ENCODE measurements around the gene UPK3BL2. TPM values are rescaled to one million over a fixed set of nuclear protein-coding genes. Genes with fewer than 3 reads are reported as not detected.
A peak's percentile ranks its signal among the peaks of the same experiment; 100 is the strongest.
"Not testable (repeated sequence)": the region's sequence is repeated elsewhere in the genome, so short reads cannot be mapped to it uniquely, and the experiment has no call there.

The UPK3BL2 gene, protein sequence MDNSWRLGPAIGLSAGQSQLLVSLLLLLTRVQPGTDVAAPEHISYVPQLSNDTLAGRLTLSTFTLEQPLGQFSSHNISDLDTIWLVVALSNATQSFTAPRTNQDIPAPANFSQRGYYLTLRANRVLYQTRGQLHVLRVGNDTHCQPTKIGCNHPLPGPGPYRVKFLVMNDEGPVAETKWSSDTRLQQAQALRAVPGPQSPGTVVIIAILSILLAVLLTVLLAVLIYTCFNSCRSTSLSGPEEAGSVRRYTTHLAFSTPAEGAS
- 1.5 TPM in 1 of 2 replicates, not detected in the other for total RNA-seq (2014; rRNA removed; shearing (Covaris generic))
- 0.87 and 0.99 TPM in 2 replicates for polyA plus RNA-seq (2016; fragmentation: Nextera tagmentation; extraction: Ambion mirVana)
- long read RNA-seq, result 0 reads

DNA sequence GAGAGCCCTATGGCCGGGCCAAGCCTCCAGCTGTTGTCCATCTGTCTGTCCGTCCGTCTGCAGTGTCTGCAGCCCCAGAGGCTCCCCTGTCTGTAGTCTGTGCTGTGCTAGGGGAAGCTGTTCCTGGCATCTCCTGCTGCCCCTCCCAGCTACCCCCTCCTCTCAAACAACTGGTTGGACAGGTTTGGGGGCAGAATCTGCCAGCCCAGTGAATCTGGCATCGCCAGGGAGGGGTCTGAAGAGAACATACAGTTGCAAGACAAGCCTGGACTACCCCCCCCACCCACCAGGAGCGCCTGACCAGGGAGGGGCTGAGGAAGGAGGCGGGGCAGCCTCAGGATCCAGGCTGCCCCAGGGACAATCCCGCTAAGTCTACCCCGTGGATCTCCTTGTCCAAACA, at the start of gene UPK3BL2:
Gene UPK3BL2 (minus strand): TSS at position 101 of the 400 bp plus-strand sequence. CDS start 60 bp downstream, at position 41.
- not testable (repeated sequence) for H3K4me2 ChIP-seq; H3K27ac Mint-ChIP-seq; H3K79me2 ChIP-seq (replicated peaks; ENCODE audit: insufficient read depth); H3K4me3 Mint-ChIP-seq; H3K27me3 ChIP-seq (ENCODE audit: insufficient read depth); H4K20me1 ChIP-seq (replicated peaks; ENCODE audit: insufficient read depth); H3K36me3 Mint-ChIP-seq (ENCODE audit: low read depth); H3K9me2 ChIP-seq (ENCODE audit: insufficient read depth); H3K4me1 ChIP-seq (ENCODE audit: insufficient read depth); H3K36me3 ChIP-seq (ENCODE audit: insufficient read depth); DNase-seq (ENCODE audit: low spot score); H3K4me3 ChIP-seq; H3K27ac ChIP-seq (ENCODE audit: low read depth); H3K27me3 Mint-ChIP-seq (ENCODE audit: insufficient read depth, low read depth, poor library complexity); H3K4me1 Mint-ChIP-seq; H3K9me3 Mint-ChIP-seq; H2AFZ ChIP-seq; ATAC-seq; H3F3A ChIP-seq (replicated peaks; ENCODE audit: low read depth)

DNA sequence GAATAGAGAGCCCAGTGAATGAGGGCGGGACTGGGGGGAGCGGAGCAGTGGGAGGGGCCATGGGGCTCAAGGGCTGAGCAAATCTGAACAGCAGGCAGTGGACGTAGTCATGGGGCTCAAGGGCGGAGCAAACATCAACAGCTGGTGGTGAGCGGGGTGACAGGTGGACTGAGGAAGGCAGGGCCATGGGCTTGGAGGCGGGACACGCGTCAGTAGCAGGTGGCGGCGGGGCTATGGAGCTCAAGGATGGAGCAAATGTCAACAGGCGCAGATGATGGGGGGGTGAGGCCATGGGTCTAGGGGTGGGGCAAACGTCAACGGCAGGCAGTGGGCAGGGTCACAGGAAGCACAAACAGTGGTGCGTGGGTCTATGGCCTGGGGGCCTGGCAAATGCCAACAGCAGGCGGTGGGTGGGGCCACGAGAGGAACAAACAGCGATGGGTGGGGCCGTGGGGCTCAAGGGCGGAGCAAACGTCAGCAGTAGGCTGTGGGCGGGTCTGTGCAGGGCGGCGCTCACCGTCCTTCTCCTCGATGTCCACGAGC, 49.1 kb upstream of the UPK3BL2 start:
- not testable (repeated sequence) for H2AFZ ChIP-seq; H3K36me3 Mint-ChIP-seq (ENCODE audit: low read depth); H3K27me3 Mint-ChIP-seq (ENCODE audit: insufficient read depth, low read depth, poor library complexity); H3K4me2 ChIP-seq; H3K9me3 Mint-ChIP-seq; H3K27me3 ChIP-seq (ENCODE audit: insufficient read depth); H3K79me2 ChIP-seq (replicated peaks; ENCODE audit: insufficient read depth); DNase-seq (ENCODE audit: low spot score); H4K20me1 ChIP-seq (replicated peaks; ENCODE audit: insufficient read depth); H3K27ac Mint-ChIP-seq; H3K4me3 Mint-ChIP-seq; H3K4me1 Mint-ChIP-seq; H3K36me3 ChIP-seq (ENCODE audit: insufficient read depth); H3K4me1 ChIP-seq (ENCODE audit: insufficient read depth); H3K4me3 ChIP-seq; H3K27ac ChIP-seq (ENCODE audit: low read depth); H3K9me2 ChIP-seq (ENCODE audit: insufficient read depth); H3F3A ChIP-seq (replicated peaks; ENCODE audit: low read depth)
- ATAC-seq, result peak; percentile 64

DNA sequence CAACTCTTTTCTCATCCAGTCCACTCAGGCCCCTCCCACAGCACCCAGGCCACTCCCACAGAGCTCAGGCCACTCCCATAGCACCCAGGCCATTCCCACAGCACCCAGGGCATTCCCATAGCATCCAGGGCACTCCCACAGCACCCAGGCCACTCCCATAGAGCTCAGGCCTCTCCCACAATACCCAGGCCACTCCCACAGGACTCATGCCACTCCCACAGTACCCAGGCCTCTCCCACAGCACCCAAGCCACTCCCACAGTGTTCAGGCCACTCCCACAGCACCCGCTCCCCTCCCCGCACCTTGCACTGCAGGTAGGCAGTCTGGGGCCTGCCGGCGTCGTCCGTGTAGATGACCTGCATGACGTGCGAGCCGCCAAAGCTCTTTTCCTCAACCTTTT, 46.4 kb upstream of the UPK3BL2 start:
- not testable (repeated sequence) for H3K4me1 Mint-ChIP-seq; H3K4me2 ChIP-seq; H3K79me2 ChIP-seq (replicated peaks; ENCODE audit: insufficient read depth); H3K27ac Mint-ChIP-seq; H3K36me3 ChIP-seq (ENCODE audit: insufficient read depth); H2AFZ ChIP-seq; H3K27me3 Mint-ChIP-seq (ENCODE audit: insufficient read depth, low read depth, poor library complexity); H3K9me3 Mint-ChIP-seq; H3K4me1 ChIP-seq (ENCODE audit: insufficient read depth); H3K36me3 Mint-ChIP-seq (ENCODE audit: low read depth); H3F3A ChIP-seq (replicated peaks; ENCODE audit: low read depth); H3K27ac ChIP-seq (ENCODE audit: low read depth); H4K20me1 ChIP-seq (replicated peaks; ENCODE audit: insufficient read depth); H3K27me3 ChIP-seq (ENCODE audit: insufficient read depth); H3K4me3 ChIP-seq; DNase-seq (ENCODE audit: low spot score); H3K4me3 Mint-ChIP-seq; H3K9me2 ChIP-seq (ENCODE audit: insufficient read depth)
- ATAC-seq, result peak; percentile 69

DNA sequence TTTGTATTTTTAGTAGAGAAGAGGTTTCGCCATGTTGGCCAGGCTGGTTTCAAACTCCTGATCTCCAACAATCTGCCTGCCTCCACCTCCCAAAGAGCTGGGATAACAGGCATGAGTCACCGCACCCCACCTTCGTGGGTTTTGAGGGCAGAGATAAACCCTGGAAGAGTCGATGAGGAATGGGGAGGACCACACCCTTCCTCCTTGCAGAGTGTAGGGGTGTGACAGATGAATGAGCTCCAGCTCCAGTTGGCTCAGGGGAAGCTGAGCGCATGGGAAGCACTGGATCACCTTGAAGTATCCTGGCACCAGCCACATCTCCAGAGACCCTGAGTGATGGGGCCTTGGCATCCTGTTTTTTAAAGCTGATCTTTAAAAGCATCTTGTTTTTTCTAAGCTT, 40.0 kb upstream of the UPK3BL2 start:
- H3K27ac ChIP-seq (ENCODE audit: low read depth); H3K9me3 Mint-ChIP-seq; H2AFZ ChIP-seq; H3K4me1 ChIP-seq (ENCODE audit: insufficient read depth); H3K4me3 ChIP-seq; H3K4me1 Mint-ChIP-seq; ATAC-seq; H3K27me3 ChIP-seq (ENCODE audit: insufficient read depth); H3K79me2 ChIP-seq (replicated peaks; ENCODE audit: insufficient read depth); DNase-seq (ENCODE audit: low spot score); H3K4me2 ChIP-seq; H3K27ac Mint-ChIP-seq; H3F3A ChIP-seq (replicated peaks; ENCODE audit: low read depth); H3K36me3 Mint-ChIP-seq (ENCODE audit: low read depth); H3K27me3 Mint-ChIP-seq (ENCODE audit: insufficient read depth, low read depth, poor library complexity); H3K4me3 Mint-ChIP-seq; H3K36me3 ChIP-seq (ENCODE audit: insufficient read depth); H4K20me1 ChIP-seq (replicated peaks; ENCODE audit: insufficient read depth); H3K9me2 ChIP-seq (ENCODE audit: insufficient read depth): not testable (repeated sequence)

DNA sequence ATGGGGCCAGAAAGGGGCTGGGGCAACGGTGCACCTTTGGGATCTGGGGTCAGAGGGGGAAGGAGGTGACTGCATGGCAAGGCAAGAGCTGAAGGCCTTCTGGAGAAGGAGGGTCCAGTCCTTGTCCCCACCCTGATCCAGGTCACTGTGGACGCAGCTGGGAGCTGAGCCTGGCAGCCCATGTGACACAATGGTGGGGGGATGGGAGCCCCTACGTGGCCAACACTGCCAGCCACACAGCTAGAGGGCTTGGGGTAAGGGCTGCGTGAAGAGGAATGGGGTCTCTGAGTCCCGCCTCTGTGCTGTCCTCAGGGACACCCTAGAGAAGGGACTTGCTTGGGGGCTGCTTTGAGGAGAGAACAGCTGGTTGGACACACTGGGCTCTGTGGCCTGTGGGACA, 38.2 kb upstream of the UPK3BL2 start:
- H3K27me3 Mint-ChIP-seq (ENCODE audit: insufficient read depth, low read depth, poor library complexity); H3K27ac Mint-ChIP-seq; H3K9me3 Mint-ChIP-seq; H3K4me3 Mint-ChIP-seq; H3K27ac ChIP-seq (ENCODE audit: low read depth); H3K36me3 Mint-ChIP-seq (ENCODE audit: low read depth); H4K20me1 ChIP-seq (replicated peaks; ENCODE audit: insufficient read depth); H3K4me2 ChIP-seq; H3K4me3 ChIP-seq; DNase-seq (ENCODE audit: low spot score); H3K27me3 ChIP-seq (ENCODE audit: insufficient read depth); H3K4me1 ChIP-seq (ENCODE audit: insufficient read depth); H3K36me3 ChIP-seq (ENCODE audit: insufficient read depth); H3K79me2 ChIP-seq (replicated peaks; ENCODE audit: insufficient read depth); H2AFZ ChIP-seq; H3F3A ChIP-seq (replicated peaks; ENCODE audit: low read depth); H3K9me2 ChIP-seq (ENCODE audit: insufficient read depth); H3K4me1 Mint-ChIP-seq: not testable (repeated sequence)
- peak; percentile 35 for ATAC-seq

DNA sequence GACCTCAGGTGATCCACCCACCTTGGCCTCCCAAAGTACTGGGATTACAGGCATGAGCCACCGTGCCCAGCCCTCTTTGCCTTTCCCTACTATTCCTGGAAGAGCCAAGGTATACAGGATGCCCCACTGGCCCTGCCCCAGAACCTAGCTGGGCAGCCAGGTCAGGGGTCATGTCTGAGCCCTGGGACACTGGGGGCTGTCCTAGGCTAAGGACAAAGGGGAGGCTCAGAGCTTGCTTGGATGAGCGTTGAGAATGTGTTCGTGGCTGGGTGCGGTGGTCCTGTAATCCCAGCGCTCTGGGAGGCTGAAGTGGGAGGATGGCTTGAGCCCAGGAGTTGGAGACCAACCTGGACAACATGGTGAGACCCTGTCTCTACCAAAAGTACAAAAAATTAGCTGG, 35.0 kb upstream of the UPK3BL2 start:
- H3K36me3 Mint-ChIP-seq (ENCODE audit: low read depth); H3K79me2 ChIP-seq (replicated peaks; ENCODE audit: insufficient read depth); H3K4me2 ChIP-seq; DNase-seq (ENCODE audit: low spot score); H3K4me1 Mint-ChIP-seq; H3K36me3 ChIP-seq (ENCODE audit: insufficient read depth); H3K27me3 ChIP-seq (ENCODE audit: insufficient read depth); H2AFZ ChIP-seq; H3K9me3 Mint-ChIP-seq; H3K27ac Mint-ChIP-seq; H3K4me1 ChIP-seq (ENCODE audit: insufficient read depth); ATAC-seq; H4K20me1 ChIP-seq (replicated peaks; ENCODE audit: insufficient read depth); H3K27me3 Mint-ChIP-seq (ENCODE audit: insufficient read depth, low read depth, poor library complexity); H3K27ac ChIP-seq (ENCODE audit: low read depth); H3K9me2 ChIP-seq (ENCODE audit: insufficient read depth); H3K4me3 ChIP-seq; H3F3A ChIP-seq (replicated peaks; ENCODE audit: low read depth); H3K4me3 Mint-ChIP-seq: not testable (repeated sequence)
